HG03520 (cell line): ENCODE results near the gene BBS9.

Experiments
- ATAC-seq: cut with Tn5 transposase; IDR thresholded peaks from one replicate; pipeline ENCODE4 v1.9.1; 2021; ENCODE audit warnings: mild to moderate bottlenecking, moderate library complexity; ENCODE audit not compliant: unreplicated experiment

Gene BBS9

GRCh38 chr7:33118383-33118782 is 11.0 kb upstream of the BBS9 start:
- no peak for ATAC-seq

- no peak for ATAC-seq
Measured at GRCh38 chr7:33127085-33127484, 2.3 kb upstream of the BBS9 start.

- no peak for ATAC-seq
Measured at GRCh38 chr7:33128631-33128989, 754 bp upstream of the BBS9 start.

GRCh38 chr7:33129806-33130153 is 416 bp downstream of the BBS9 start:
- ATAC-seq: no peak

GRCh38 chr7:33130184-33130583 is 820 bp downstream of the BBS9 start:
- no peak for ATAC-seq

GRCh38 chr7:33137103-33137502 is 7.7 kb downstream of the BBS9 start:
- no peak for ATAC-seq

GRCh38 chr7:33142585-33142984 is 13.2 kb downstream of the BBS9 start:
- no peak for ATAC-seq

GRCh38 chr7:33143996-33144718 is 14.8 kb downstream of the BBS9 start:
- ATAC-seq: no peak

- ATAC-seq: no peak
Measured at GRCh38 chr7:33145156-33145555, 15.8 kb downstream of the BBS9 start.

GRCh38 chr7:33152087-33152486 is 22.7 kb downstream of the BBS9 start:
- ATAC-seq: no peak

GRCh38 chr7:33155811-33156210 is 26.4 kb downstream of the BBS9 start:
- no peak for ATAC-seq

GRCh38 chr7:33156441-33156840 is 27.1 kb downstream of the BBS9 start:
- no peak for ATAC-seq

GRCh38 chr7:33157311-33157710 is 27.9 kb downstream of the BBS9 start:
- no peak for ATAC-seq

- no peak for ATAC-seq
Measured at GRCh38 chr7:33157781-33158180, 28.4 kb downstream of the BBS9 start.

GRCh38 chr7:33177876-33178275 is 48.5 kb downstream of the BBS9 start:
- no peak for ATAC-seq

- ATAC-seq: no peak
Measured at GRCh38 chr7:33179519-33179918, 50.2 kb downstream of the BBS9 start.

GRCh38 chr7:33183504-33183903 is 54.1 kb downstream of the BBS9 start:
- no peak for ATAC-seq

GRCh38 chr7:33184828-33185227 is 55.5 kb downstream of the BBS9 start:
- ATAC-seq: no peak

GRCh38 chr7:33185786-33186185 is 56.4 kb downstream of the BBS9 start:
- ATAC-seq: peak; percentile 74

GRCh38 chr7:33186192-33186591 is 56.8 kb downstream of the BBS9 start:
- ATAC-seq: no peak

- ATAC-seq: no peak
Measured at GRCh38 chr7:33190688-33191304, 61.4 kb downstream of the BBS9 start.

GRCh38 chr7:33191340-33191739 is 62.0 kb downstream of the BBS9 start:
- ATAC-seq: peak; percentile 83
